NCI-H2227 (cell line): Measurements from ENCODE around the gene AP1S1.

Source experiments
- DNase-seq: peaks from one replicate; lab custom pipeline; 2025; ENCODE audit not compliant: unreplicated experiment; lab: John Stamatoyannopoulos, UW

The AP1S1 gene

DNA sequence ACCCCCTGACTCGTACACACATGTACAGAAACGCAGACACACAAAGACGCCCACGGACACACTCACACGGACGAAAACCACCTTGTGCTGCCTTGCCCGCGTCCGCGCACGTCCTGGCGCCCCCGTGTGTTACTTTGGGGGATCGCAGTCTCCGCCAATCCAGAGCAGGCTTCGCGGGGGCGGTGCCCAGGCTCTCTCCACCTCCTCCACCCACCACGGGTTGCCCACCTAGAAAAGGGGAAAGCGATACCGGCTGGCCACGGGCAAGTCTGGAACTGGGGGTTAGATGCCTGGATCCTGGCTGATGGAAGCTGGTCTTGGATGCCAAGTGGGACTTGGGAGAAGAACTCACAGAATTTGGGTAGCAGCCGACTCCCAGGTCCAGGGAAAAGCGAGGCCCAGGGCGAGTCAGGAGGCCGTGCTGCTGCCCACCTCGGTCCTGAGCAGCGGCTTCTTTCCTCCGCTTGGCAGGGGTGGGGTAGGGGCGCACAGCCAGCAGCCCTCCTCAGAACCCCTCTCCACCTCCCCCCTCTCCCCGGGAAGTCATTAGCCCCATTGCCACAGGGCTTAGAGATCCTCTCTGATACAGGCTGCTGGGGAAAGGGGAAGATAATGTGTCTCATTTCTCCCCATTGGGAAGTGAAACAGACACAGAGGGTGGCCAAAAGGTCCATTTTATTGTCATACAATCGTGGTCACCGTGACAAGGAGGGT, 15.7 kb downstream of the AP1S1 start:
- peak; percentile 93 for DNase-seq

DNA sequence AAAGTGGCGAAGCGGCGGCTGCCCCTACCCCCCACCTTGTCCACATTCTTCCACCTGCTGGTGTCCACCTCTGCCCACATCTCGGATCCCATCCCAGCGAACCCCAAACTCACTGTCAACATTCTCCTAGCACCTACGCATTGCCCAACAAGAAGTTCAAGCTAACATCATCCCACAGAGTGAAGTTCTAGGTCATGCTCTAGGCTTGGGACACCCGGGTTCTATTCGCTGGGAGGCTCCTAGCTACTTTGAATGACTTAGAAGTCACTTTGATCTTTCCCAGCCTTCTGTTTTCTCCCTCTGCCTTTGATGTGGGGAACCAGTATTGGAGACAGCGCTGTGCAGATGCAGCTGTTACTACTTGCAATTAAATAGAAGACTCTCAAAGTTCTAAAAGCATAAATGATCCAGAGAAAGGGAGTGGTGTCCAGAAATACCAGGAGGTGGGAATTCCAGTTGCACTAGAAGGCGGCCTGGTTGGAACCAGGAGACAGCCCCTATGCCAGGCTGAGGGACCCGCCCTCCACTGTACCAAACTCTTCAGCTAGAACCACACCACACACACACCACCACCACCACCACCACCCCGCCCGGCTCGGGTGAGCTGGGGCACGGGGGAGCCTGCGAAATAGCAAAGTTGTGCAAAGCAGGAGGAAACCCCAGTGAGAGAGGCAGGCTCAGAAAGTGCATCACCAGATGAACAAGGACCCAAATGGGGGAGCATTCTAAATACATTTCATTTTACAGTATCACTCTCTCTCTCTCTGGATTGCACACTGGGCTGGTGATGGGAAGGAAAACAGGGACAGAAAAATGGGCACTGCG, 16.6 kb downstream of the AP1S1 start:
- no peak for DNase-seq

DNA sequence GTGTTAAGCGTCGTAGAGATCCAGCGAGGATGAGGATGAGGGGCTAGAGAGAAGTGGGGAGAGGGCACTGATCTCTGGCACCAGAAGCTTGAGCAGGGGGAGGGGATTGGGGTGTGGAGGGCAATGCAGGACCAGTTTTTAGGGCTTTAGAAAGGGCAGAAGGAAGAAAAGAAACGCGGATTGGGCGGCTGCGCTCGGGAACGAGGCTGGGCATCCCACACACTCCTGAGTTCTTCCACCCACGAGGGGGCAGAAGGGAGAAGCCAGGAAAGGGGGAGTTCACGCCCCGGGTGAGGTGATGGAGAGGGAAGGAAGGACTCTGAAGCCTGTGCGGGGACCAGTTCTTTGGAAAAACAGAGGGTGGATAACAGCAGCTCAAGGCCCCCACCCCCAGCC, 17.2 kb downstream of the AP1S1 start:
- no peak for DNase-seq

DNA sequence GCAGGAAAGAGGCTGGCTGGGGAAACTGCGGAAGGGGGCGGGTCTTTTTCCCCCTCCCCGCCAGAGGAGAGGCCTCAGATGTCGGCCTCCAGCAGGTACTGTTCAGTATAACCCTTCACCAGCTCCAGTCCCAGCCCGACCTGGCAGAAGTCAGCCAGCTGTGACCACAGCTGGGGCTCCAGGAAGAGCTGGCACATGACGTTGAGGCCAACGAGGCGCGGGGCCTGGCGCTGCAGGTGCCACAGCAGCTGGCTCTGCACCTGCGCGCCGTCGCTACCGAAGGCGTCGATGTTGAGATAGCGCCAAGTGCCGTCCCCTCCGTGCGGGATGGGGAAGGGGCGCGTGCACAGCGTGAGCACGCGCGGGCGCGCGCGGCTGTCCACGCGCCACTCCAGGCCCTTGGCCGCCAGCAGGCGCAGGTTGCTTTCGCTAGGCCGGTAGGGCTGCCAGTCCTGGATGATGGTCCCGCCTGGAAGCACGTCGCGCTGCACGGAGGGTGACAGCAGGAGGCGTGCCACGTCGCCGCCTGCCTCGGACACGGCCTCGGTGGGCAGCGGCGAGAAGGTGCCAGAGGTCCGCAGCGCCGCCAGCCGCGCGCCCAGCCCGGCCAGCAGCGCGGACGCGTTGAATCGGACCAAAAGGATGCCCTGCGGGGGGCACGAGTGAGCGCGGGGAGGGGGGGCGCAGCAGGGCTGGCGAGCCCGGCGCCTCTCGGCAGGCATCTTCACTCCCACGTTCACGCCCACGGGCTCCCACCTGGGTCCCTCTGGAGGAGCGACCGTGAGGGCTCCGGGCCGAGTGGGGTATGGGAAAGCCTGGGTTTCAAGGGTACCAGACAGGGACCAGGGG, 18.0 kb downstream of the AP1S1 start:
- no peak for DNase-seq

DNA sequence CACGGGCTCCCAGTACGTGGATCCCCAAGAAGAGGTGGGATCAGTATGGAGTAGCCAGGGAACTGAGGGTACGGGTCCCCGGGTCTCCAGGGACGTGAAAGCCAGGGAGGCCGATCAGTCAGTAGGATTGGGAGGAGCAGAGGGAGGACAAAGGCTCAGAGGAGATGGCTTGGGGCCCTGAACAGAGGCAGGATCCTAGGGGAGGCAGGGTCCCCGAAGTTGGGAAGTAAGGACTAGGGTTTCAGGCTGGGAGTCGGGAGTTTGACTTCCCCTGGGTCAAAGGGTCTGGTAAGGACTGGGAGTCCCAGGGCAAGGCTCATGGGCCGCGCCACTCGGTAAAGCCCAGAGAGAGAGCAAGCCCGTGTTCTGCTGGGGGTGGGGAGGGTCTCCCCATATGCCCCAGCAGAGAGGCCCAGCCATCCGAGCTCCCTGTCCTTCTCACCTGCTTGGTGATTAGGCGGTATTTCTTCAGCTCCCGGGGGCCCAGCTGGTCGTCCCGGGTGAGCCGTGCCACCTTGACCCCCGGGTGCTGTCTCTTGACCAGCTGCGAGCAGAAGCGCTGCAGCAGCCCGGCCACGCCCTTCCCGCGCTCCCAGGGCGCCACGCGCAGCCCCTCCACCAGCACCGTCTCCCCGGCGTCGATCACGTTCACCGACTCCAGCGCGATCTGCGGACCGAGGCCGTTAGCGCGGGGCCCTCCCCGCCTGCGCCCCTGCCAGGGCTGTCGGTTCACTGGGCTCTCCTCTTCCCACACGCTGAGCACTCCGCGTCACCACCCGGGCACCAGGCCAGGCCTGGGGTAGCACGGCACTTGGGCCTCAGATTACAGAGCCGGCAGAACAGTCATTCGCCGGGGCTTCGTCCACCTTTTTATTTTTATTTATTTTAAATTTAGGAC, 18.8 kb downstream of the AP1S1 start:
- no peak for DNase-seq

DNA sequence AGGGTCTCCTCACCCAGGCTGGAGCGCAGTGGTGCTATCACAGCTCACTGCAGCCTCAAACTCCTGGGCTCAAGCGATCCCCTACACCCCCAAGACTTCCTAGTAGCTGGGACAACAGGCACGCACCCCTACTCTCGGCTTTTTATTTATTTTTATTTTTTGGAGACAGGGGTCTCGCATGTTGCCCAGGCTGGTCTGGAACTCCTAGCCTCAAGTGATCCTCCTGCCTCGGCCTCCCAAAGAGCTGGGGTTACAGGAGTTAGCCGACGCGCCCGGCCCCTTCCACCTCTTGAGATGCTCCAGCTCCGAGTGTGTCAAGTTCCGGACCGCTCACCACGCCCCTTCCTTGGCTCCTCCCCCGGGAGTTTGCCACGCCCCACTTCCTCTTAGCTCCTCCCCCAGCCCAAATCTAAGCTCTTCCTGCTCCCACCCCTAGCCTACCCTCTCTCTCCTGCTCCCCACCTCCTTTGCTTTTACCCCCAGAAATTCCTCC, 19.5 kb downstream of the AP1S1 start:
- DNase-seq = no peak

DNA sequence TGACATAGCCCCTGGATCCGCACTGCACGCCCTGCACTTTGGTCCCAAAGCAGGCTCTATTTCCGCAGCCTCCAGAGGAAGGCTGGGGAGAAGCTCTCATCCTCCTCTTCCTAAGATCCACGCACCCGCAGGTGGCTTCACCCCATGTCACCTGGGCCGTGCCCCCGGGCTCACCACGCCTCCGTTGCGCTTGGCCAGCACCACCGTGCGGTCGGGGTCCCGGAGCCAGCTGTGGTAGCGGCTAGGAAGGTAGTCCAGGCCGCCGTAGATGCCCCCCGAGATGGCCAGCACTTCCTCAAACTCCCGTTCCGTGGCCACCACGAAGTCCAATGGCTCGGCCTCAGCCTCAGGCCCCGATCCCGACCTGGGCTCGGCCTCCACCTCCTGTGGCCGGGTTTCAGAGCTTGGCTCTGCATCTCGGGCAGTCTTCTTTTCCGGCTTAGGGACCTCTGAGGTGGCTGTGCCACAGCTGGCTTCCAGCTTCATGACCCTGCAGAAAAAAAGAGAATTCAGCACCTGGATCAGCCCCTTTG, 20.1 kb downstream of the AP1S1 start:
- DNase-seq = no peak

DNA sequence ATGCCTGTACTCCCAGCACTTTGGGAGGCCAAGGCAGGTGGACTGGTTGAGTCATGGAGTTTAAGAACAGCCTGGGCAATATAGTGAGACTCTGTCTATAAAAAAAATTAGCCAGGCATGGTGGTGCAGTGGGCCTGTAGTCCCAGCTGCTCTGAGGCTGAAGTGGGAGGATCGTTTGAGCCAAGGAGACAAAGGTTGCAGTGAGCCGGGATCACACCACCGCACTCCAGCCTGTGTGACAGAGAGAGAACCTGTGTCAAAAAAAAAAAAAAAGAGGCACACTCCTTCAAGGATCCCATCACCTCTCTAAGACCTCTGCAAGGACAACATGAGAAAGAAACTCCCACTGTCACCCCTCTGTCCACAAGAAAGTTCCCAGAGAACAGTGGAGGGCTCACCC, 21.4 kb downstream of the AP1S1 start:
- no peak for DNase-seq

DNA sequence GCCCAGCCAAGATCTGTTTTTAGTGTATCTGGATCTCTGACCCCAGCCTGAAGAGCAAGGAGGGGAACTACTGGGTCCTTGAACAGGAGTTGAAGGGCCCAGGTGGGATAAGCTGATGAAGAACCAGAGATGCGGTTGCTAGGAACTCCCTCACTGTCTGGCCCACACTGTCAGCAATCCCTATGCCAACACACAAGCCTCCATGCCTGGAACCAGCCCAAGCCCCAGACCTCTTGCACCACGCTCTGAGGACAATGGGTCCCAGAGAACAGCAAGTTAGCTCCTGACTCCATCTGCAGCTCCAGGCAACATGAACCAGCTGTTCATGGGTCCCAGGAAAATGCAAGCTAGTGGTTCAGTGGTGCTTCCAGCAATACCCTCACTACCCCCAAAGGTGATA, 23.4 kb downstream of the AP1S1 start:
- DNase-seq = no peak

DNA sequence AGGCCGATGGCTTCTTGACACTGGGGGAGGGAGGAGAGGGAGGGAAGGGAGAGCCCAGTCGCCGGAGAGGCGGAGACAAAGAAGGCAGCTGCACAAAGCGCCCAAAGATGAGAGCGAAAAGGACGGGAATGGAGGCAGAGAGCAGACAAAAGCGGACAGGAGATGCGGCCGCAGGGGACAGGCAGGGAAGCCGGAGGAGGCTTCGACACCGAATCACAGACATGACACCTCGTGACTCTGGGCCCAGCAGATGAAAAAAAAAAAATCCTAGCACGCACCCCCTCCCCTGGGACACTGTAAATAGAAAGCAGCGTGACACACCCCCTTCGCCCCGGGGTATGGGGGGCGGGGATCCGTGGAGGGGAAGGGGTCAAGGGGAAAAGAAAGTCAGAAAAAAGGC, 24.8 kb downstream of the AP1S1 start:
- DNase-seq = peak; percentile 68

DNA sequence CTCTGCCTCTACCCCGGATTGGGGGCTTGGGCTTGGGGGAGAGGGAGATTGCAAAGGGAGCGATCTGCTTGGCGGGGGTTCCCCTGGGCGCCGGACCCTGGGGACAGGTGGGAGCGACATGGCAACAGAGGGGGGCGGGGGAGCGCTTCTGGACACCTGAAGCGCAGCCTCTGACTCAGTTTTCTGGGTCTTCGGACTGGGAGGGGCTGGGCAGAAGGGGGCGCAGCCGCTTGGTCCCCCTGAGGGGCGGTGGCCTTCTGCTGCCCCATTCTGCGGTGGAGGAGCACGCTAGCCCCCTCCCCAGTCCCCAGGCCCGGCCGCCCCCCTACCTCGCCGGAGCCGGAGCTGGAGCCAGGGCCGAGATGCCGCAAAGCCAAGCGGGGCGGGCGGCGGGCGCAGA, 25.4 kb downstream of the AP1S1 start:
- DNase-seq = no peak

DNA sequence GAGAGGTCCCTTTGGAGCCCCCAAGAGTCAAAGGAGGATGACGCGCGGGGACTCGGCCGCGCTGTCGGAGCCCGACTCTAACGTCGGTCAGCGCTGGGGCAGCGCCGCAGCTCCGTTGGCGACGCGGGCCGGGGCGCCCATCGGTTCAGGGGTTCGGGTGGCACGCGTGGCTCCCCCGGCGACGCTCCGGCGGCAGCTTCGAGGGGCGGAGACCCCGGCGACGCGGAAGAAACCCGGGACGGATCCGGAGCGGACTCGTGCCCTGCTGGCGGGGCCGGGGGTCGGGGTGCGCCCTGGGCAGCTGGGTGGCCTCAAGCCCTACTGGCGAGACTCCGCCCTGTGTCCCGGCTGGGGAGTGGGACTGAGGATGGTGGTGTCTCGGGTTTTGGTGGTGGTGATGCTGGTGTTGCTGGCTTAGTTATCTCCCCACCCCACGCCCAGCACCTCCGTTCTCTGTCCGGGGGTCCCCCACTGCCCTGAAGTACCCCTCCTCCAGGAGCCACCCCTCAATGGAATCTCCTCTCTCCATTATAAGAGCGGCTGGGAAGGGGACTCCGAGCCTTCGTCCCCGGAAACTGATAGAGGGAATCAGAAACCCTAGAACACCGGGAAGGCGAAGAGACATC, 26.0 kb downstream of the AP1S1 start, which contains the start of gene NAT16:
TSS of gene NAT16 (minus strand) at position 164 of the 626 bp plus-strand sequence. CDS start 5,486 bp downstream, outside the sequence.
- peak; percentile 62 for DNase-seq

DNA sequence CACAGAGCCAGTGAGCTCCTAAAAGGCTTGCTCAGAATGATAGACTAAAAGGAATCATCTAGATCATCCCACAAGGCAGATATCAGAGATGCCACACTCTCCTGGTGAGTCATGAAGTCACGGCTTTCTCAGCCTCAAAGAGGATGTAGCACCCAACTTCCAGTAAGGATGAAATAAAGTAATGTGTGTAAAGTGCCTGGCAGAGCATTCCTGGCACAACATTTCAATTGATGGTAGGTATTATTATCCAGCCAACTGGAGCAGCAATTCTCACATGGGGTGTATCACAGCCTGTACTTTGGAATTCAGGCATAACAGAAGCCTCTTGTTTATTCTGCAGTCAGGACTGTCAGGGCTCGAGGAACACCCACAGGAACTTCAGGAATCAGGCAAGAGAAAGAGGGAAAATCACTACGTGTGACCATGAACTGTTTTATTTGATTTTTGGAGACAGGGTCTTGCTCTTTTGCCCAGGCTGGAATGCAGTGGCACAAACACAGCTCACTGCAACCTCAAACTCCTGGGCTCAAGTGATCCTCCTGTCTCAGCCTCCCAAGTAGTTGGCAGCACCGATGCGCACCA, 31.1 kb downstream of the AP1S1 start:
- no peak for DNase-seq

DNA sequence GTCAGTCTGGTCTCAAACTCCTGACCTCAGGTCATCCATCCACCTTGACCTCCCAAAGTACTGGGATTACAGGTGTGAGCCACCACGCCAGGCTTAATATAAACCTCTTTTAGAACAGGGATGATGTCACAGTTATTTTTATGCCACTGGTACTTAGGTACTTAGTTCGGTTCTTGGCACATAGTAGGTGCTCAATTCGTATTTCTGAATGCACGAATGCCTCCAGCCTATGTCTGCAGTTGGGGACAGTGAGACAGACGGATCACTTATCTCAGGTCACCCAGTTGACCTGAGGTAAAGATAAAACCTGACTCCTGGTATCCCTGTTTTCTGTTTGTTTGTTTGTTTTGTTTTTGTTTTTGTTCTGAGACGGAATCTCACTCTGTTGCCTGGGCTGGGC, 31.9 kb downstream of the AP1S1 start:
- no peak for DNase-seq

DNA sequence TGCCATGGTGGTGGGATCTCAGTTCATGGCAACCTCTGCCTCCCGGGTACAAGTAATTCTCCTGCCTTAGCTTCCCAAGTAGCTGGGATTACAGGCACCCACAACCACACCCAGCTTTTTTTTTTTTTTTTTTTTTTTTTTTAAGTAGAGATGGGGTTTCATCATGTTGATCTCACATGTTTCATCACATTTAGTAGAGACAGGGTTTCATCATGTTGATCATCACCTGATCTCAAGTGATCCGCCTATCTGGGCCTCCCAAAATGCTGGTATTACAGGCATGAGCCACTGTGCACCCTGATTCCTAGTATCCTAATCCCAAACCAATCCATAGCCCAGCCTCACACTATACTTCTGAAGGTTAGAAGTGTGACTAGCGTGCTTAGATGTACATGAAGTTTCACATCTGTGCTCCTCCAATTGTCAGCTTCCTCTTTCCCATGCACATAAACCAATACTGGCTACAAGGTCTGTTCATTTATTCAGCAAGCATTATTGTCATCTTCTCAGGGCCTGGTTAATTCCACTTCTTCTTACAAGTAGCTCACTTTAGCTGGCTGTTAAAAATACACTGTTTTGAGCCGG, 32.7 kb downstream of the AP1S1 start:
- DNase-seq = no peak

DNA sequence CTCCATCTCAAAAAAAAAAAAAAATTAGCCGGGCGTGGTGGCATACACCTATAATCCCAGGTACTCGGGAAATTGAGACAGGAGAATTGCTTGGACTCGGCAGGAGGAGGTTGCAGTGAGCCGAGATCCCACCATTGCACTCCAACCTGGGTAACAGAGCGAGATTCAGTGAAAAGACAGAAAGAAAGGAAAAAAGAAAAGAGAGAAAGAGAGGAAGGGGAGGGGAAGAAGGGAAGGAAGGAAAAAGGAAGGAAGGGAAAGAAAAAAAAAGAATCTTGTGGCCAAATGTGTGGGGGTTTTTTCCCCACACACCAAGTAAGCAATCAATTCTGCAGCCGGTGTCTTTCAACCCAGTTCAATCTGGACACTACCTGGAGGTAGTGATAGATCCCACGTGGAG, 34.8 kb downstream of the AP1S1 start:
- no peak for DNase-seq

DNA sequence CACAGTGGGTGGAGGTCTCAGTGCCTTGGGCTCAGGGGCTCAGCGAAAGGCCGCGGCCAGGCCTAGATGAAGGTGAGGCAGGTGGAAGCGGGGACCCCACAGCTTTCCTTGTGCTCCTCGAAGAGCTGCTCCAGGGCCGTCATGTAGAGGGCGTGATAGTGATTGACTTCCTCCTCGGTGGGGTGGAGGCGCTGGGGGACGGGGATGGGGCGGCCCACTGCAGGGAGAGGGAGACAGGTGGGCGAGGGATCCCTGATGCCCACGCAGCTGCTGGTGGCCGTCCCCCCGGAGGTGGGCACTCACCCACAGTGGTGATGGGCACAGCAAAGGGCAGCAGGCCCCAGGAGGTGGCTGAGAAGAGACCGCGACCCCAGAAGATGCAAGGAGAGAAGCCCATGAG, 41.6 kb downstream of the AP1S1 start:
- no peak for DNase-seq

DNA sequence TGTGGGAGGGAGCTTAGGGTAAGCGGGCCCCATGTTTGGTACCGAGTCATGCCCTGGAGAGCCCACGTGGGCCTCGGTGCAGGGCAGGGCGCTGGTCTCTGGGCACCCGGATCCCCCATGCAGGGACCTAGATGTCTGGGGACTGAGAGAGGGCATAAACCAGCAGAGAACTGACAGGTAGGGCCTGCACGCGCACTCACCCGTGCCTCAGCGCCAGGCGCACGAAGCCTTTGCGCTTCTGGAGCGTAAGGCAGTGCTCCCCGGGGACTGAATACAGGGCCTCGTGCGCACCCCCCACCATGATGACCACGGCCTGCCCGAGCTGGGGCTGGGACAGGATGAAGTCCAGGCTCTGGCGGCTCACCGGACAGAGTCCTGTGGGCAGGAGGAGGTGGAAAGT, 43.7 kb downstream of the AP1S1 start:
- no peak for DNase-seq

DNA sequence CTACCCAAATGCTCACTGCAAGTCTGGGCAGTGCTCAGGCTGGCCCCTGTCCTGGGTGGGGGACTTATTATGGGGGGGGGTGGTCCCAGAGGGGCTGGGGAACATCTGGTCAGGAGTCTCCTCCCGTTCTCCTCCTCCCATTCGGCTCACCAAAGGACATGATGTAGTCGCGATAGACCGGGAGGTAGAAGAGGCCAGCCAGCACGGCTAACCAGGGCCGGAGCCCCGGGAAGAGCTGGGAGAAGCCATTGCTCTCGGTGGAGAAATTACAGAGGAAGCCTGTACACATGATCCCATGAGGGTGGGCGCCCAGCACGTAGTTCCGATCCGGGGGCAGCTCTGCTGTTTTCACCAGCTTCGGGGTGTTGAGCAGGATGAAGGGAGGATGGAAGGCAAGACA, 44.2 kb downstream of the AP1S1 start:
- DNase-seq = no peak
